ENCODE results near the gene COX7B2.
A peak's percentile ranks its signal among the peaks of the same experiment; 100 is the strongest.

COX7B2 gene

GRCh38 chr4:46931981-46932380 is 22.9 kb upstream of the COX7B2 start:
- Histone ChIP-seq H2AFZ (ENCODE audit: low read depth, low read length, severe bottlenecking) (no peak overlapping the region), H3K79me2 (ENCODE audit: insufficient read depth, low read length) (no peaks in the 10 kb centered on the region), H3K36me3 (ENCODE audit: low read length) (no peaks in the 10 kb centered on the region), H3K9me3 (ENCODE audit: insufficient read depth, low read length) (no peaks in the 10 kb centered on the region), H3K4me2 (ENCODE audit: low read depth, low read length, poor library complexity, severe bottlenecking) (no peak overlapping the region), H3K4me3 (ENCODE audit: insufficient read depth, low read length, poor library complexity, severe bottlenecking) (no peak overlapping the region), H3K27me3 (ENCODE audit: low read length) (no peaks in the 10 kb centered on the region), H3K9ac (ENCODE audit: low read length) (no peak overlapping the region), H3K27ac (ENCODE audit: low read depth, low read length) (no peak overlapping the region), H3K9me2 (replicated peaks; ENCODE audit: insufficient read depth, low read length) (no peaks in the 10 kb centered on the region), H3F3A (ENCODE audit: insufficient read depth) (no peaks in the 10 kb centered on the region), H4K20me1 (ENCODE audit: low read depth, low read length) (no peaks in the 10 kb centered on the region)
- TF ChIP-seq CTCF (IDR thresholded peaks at IDR 0.05; ENCODE audit: insufficient read depth, low read length, poor library complexity, severe bottlenecking) (peak; percentile 32), EZH2phosphoT487 (conservative IDR thresholded peaks at IDR 0.05; ENCODE audit: low read length) (no peak)

GRCh38 chr4:46930891-46931290 is 21.8 kb upstream of the COX7B2 start:
- no peaks in the 10 kb centered on the region for H3K27me3 ChIP-seq (ENCODE audit: low read length)
- H2AFZ ChIP-seq (ENCODE audit: low read depth, low read length, severe bottlenecking), result no peak overlapping the region
- no peaks in the 10 kb centered on the region for H3K79me2 ChIP-seq (ENCODE audit: insufficient read depth, low read length)
- H3K36me3 ChIP-seq (ENCODE audit: low read length), result no peaks in the 10 kb centered on the region
- no peak overlapping the region for H3K27ac ChIP-seq (ENCODE audit: low read depth, low read length)
- no peak overlapping the region for H3K4me3 ChIP-seq (ENCODE audit: insufficient read depth, low read length, poor library complexity, severe bottlenecking)
- TF ChIP-seq CTCF (IDR thresholded peaks at IDR 0.05; ENCODE audit: insufficient read depth, low read length, poor library complexity, severe bottlenecking), result no peak
- TF ChIP-seq EZH2phosphoT487 (conservative IDR thresholded peaks at IDR 0.05; ENCODE audit: low read length), result no peak
- H3K9me2 ChIP-seq (replicated peaks; ENCODE audit: insufficient read depth, low read length), result no peaks in the 10 kb centered on the region
- H3K9me3 ChIP-seq (ENCODE audit: insufficient read depth, low read length), result no peaks in the 10 kb centered on the region
- no peak overlapping the region for H3K9ac ChIP-seq (ENCODE audit: low read length)
- H3K4me2 ChIP-seq (ENCODE audit: low read depth, low read length, poor library complexity, severe bottlenecking), result no peak overlapping the region
- no peaks in the 10 kb centered on the region for H4K20me1 ChIP-seq (ENCODE audit: low read depth, low read length)
- no peaks in the 10 kb centered on the region for H3F3A ChIP-seq (ENCODE audit: insufficient read depth)

- no peaks in the 10 kb centered on the region for H3F3A ChIP-seq (ENCODE audit: insufficient read depth)
- no peak overlapping the region for H3K9ac ChIP-seq (ENCODE audit: low read length)
- H3K9me2 ChIP-seq (replicated peaks; ENCODE audit: insufficient read depth, low read length), result no peaks in the 10 kb centered on the region
- H3K4me2 ChIP-seq (ENCODE audit: low read depth, low read length, poor library complexity, severe bottlenecking), result no peak overlapping the region
- no peak overlapping the region for H3K4me3 ChIP-seq (ENCODE audit: insufficient read depth, low read length, poor library complexity, severe bottlenecking)
- no peaks in the 10 kb centered on the region for H4K20me1 ChIP-seq (ENCODE audit: low read depth, low read length)
- H3K27ac ChIP-seq (ENCODE audit: low read depth, low read length), result no peak overlapping the region
- no peak overlapping the region for H2AFZ ChIP-seq (ENCODE audit: low read depth, low read length, severe bottlenecking)
- TF ChIP-seq EZH2phosphoT487 (conservative IDR thresholded peaks at IDR 0.05; ENCODE audit: low read length) (no peak), CTCF (IDR thresholded peaks at IDR 0.05; ENCODE audit: insufficient read depth, low read length, poor library complexity, severe bottlenecking) (no peak)
- H3K27me3 ChIP-seq (ENCODE audit: low read length), result no peaks in the 10 kb centered on the region
- no peaks in the 10 kb centered on the region for H3K36me3 ChIP-seq (ENCODE audit: low read length)
- no peaks in the 10 kb centered on the region for H3K9me3 ChIP-seq (ENCODE audit: insufficient read depth, low read length)
- no peaks in the 10 kb centered on the region for H3K79me2 ChIP-seq (ENCODE audit: insufficient read depth, low read length)
Observed at GRCh38 chr4:46927201-46927600, 18.2 kb upstream of the COX7B2 start.

Data from SU-DHL-6 (cell line).